AG08395 (cell line): ENCODE data around the gene PAXX.

Experiments
- DNase-seq: peaks from one replicate; pipeline ENCODE4 v3.0.0; 2012; ENCODE audit warnings: mixed read lengths, low spot score

Gene PAXX

GRCh38 chr9:136982232-136983051, 9.8 kb upstream of the PAXX start, which contains the start of gene LCNL1:
LCNL1 (plus strand) TSS chr9:136982993; CDS start chr9:136983587, 594 bp downstream.
- no peak for DNase-seq

- no peak for DNase-seq
Observed at GRCh38 chr9:136983167-136983566, 9.1 kb upstream of the PAXX start.

- no peak for DNase-seq
Observed at GRCh38 chr9:136983656-136984314, 8.4 kb upstream of the PAXX start.

- DNase-seq, result no peak
Observed at GRCh38 chr9:136984464-136985026, 7.7 kb upstream of the PAXX start.

GRCh38 chr9:136985027-136985602, 7.1 kb upstream of the PAXX start:
- no peak for DNase-seq

- no peak for DNase-seq
Observed at GRCh38 chr9:136985853-136986252, 6.4 kb upstream of the PAXX start.

GRCh38 chr9:136988872-136989271, 3.4 kb upstream of the PAXX start:
- no peak for DNase-seq

GRCh38 chr9:136990242-136990911, 1.8 kb upstream of the PAXX start:
- DNase-seq, result no peak

- no peak for DNase-seq
Observed at GRCh38 chr9:136992819-136993369, 672 bp downstream of the PAXX start.

- no peak for DNase-seq
Observed at GRCh38 chr9:136994180-136994887, 2.1 kb downstream of the PAXX start.

GRCh38 chr9:136994888-136995230, 2.6 kb downstream of the PAXX start:
- no peak for DNase-seq

- DNase-seq, result no peak
Observed at GRCh38 chr9:136995362-136995761, 3.1 kb downstream of the PAXX start.

GRCh38 chr9:136995772-136996311, 3.6 kb downstream of the PAXX start:
- DNase-seq, result peak; percentile 56

- DNase-seq, result no peak
Observed at GRCh38 chr9:136996361-136997292, 4.4 kb downstream of the PAXX start, which contains the start of gene CLIC3. CLIC3 (minus strand) TSS chr9:136996568; CDS start chr9:136996543, 25 bp downstream.

GRCh38 chr9:136997371-136997770, 5.1 kb downstream of the PAXX start:
- DNase-seq, result no peak

GRCh38 chr9:136997830-136998234, 5.6 kb downstream of the PAXX start:
- no peak for DNase-seq

GRCh38 chr9:137000177-137000930, 8.1 kb downstream of the PAXX start:
- DNase-seq, result peak; percentile 69

- no peak for DNase-seq
Observed at GRCh38 chr9:137001857-137002645, 9.8 kb downstream of the PAXX start.
